GM23338 (cell line): ENCODE results near the gene TNFSF8. TPM values are rescaled to one million over a fixed set of nuclear protein-coding genes. Genes with fewer than 3 reads are reported as not detected.

Experiments
- ATAC-seq: fragments of 200-7000 bp; cut with Tn5 transposase; 3 replicates; pipeline ENCODE4 v1.9.1; 2020
- DNase-seq: peaks from one replicate; pipeline ENCODE4 v3.0.0-alpha.2; 2015; ENCODE audit warnings: low spot score
- H2AFZ ChIP-seq: fragments of 200-600 bp; sonication (generic); 2 replicates; pipeline ENCODE4 v1.8.0; 2016; ENCODE audit warnings: antibody characterized with exemption, mild to moderate bottlenecking, moderate library complexity
- H3F3A ChIP-seq: fragments of 200-600 bp; sonication (generic); replicated peaks from 2 replicates; pipeline ENCODE4 v1.8.0; 2017; ENCODE audit warnings: antibody characterized with exemption, mixed run types, low read depth
- H3K27ac ChIP-seq: fragments of 200-600 bp; sonication (generic); 2 replicates; pipeline ENCODE4 v1.6.1; 2016; ENCODE audit warnings: low read depth
- H3K27me3 ChIP-seq: fragments of 200-600 bp; sonication (generic); 2 replicates; pipeline ENCODE4 v1.8.0; 2016; ENCODE audit warnings: mild to moderate bottlenecking, mixed run types, moderate library complexity; ENCODE audit not compliant: insufficient read depth
- H3K36me3 ChIP-seq: fragments of 200-600 bp; sonication (generic); 2 replicates; pipeline ENCODE4 v1.8.0; 2016; ENCODE audit warnings: mild to moderate bottlenecking; ENCODE audit not compliant: insufficient read depth
- H3K4me1 ChIP-seq: fragments of 200-600 bp; sonication (generic); 2 replicates; pipeline ENCODE4 v1.8.0; 2016; ENCODE audit warnings: mild to moderate bottlenecking, moderate library complexity; ENCODE audit not compliant: insufficient read depth
- H3K4me2 ChIP-seq: fragments of 200-600 bp; sonication (generic); 2 replicates; pipeline ENCODE4 v1.7.1; 2017; ENCODE audit warnings: mixed run types
- H3K4me3 ChIP-seq: fragments of 200-600 bp; sonication (generic); 2 replicates; pipeline ENCODE4 v1.6.1; 2016; ENCODE audit warnings: mixed run types
- H3K79me2 ChIP-seq: fragments of 200-600 bp; sonication (generic); replicated peaks from 2 replicates; pipeline ENCODE4 v1.8.0; 2017; ENCODE audit warnings: mild to moderate bottlenecking; ENCODE audit not compliant: insufficient read depth
- H3K9me2 ChIP-seq: fragments of 200-600 bp; sonication (generic); 2 replicates; pipeline ENCODE4 v1.8.0; 2017; ENCODE audit not compliant: insufficient read depth
- H4K20me1 ChIP-seq: fragments of 200-600 bp; sonication (generic); replicated peaks from 2 replicates; pipeline ENCODE4 v1.8.0; 2017; ENCODE audit warnings: mild to moderate bottlenecking; ENCODE audit not compliant: insufficient read depth
- H3K27ac Mint-ChIP-seq: 2 replicates; pipeline ENCODE4 v1.8.0; 2020; ENCODE audit warnings: inconsistent platforms, mild to moderate bottlenecking, moderate library complexity, mixed read lengths
- H3K27me3 Mint-ChIP-seq: 3 replicates; pipeline ENCODE4 v1.8.0; 2022; ENCODE audit warnings: low read depth, mild to moderate bottlenecking, moderate library complexity, mixed read lengths, inconsistent platforms; ENCODE audit not compliant: insufficient read depth, poor library complexity
- H3K36me3 Mint-ChIP-seq: 3 replicates; pipeline ENCODE4 v1.8.0; 2021; ENCODE audit warnings: low read depth, mild to moderate bottlenecking, inconsistent platforms, moderate library complexity, mixed read lengths
- H3K4me1 Mint-ChIP-seq: 3 replicates; pipeline ENCODE4 v1.8.0; 2020; ENCODE audit warnings: mild to moderate bottlenecking, inconsistent platforms, mixed read lengths
- H3K4me3 Mint-ChIP-seq: 3 replicates; pipeline ENCODE4 v1.8.0; 2021; ENCODE audit warnings: moderate library complexity, mild to moderate bottlenecking, inconsistent platforms, mixed read lengths
- H3K9me3 Mint-ChIP-seq: 3 replicates; pipeline ENCODE4 v1.8.0; 2020; ENCODE audit warnings: moderate library complexity, mild to moderate bottlenecking, inconsistent platforms, mixed read lengths
- JUNB ChIP-seq: IDR thresholded peaks from one replicate; pipeline ENCODE4 v1.6.1; 2016; ENCODE audit warnings: antibody characterized with exemption; ENCODE audit not compliant: unreplicated experiment
- NANOG ChIP-seq: IDR thresholded peaks from 2 replicates; pipeline ENCODE4 v1.6.1; 2016; ENCODE audit warnings: antibody characterized with exemption, borderline replicate concordance
- ZNF114 ChIP-seq: fragments of 250-450 bp; sonication (Bioruptor Pico); IDR thresholded peaks from 2 replicates; pipeline ENCODE4 v1.5.0; 2020; ENCODE audit warnings: mild to moderate bottlenecking, moderate library complexity
- ZNF331 ChIP-seq: fragments of 250-450 bp; sonication (Bioruptor Pico); IDR thresholded peaks from 2 replicates; pipeline ENCODE4 v1.5.0; 2020; ENCODE audit warnings: low read depth, mild to moderate bottlenecking, moderate library complexity
- polyA plus RNA-seq: library from polyadenylated mRNA; unstranded; fragments of >200 nt; fragmentation: Nextera tagmentation; extraction: Ambion mirVana; gene quantifications from 2 replicates; pipeline ENCODE4 v1.2.1, GENCODE V29; 2016
- total RNA-seq: library from RNA; depleted of rRNA; stranded (reverse); fragments of >200 nt; shearing (Covaris generic); gene quantifications from 2 replicates; pipeline ENCODE4 v1.2.3, GENCODE V29; 2014
- TF ChIP-seq, protein P1 (sequence below): IDR thresholded peaks from one replicate; pipeline ENCODE4 v1.6.1; 2018; ENCODE audit warnings: antibody characterized with exemption; ENCODE audit not compliant: unreplicated experiment
- TF ChIP-seq, protein P2 (sequence below): fragments of 250-450 bp; sonication (Bioruptor Pico); IDR thresholded peaks from 2 replicates; pipeline ENCODE4 v1.5.0; 2020; ENCODE audit warnings: mild to moderate bottlenecking, moderate library complexity

Gene TNFSF8
- total and polyA plus RNA-seq, 2 experiments from 2014 or later = not detected

DNA sequence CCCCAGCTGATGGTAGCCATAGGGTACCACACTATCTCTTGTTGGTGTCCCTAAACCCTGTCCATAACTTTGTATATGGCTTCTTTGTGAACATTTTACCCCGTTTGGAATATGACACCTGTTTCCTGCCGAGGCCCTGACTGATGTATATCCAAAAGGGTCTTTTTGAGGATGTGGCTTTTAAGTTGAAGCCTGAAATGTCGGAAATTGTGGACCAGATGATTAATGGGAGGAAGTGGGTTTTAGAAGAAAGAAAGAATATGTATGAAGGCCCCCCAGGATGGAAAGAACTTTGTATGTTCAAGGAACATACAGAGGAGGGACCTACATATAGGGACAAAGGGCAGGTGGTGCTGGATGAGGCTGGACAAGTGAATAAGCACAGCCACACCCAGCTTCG, 16.7 kb upstream of the TNFSF8 start:
- Mint-ChIP-seq H3K4me3 (no peak overlapping the region), H3K36me3 (no peaks in the 10 kb centered on the region), H3K9me3 (no peaks in the 10 kb centered on the region), H3K4me1 (no peaks in the 10 kb centered on the region), H3K27me3 (no peaks in the 10 kb centered on the region), H3K27ac (no peak overlapping the region)
- Histone ChIP-seq H3K79me2 (no peaks in the 10 kb centered on the region), H3K9me2 (no peaks in the 10 kb centered on the region), H3K4me2 (no peak overlapping the region), H2AFZ (no peak overlapping the region), H3K27ac (no peak overlapping the region), H3F3A (no peaks in the 10 kb centered on the region), H4K20me1 (no peaks in the 10 kb centered on the region), H3K4me3 (no peak overlapping the region), H3K36me3 (no peaks in the 10 kb centered on the region), H3K27me3 (peaks cover 16% of the 10 kb centered on the region; the same call in 1 of the 2 replicates), H3K4me1 (no peaks in the 10 kb centered on the region)
- no peak for DNase-seq
- no peak for TF ChIP-seq NANOG
- no peak for TF ChIP-seq ZNF331 (CRISPR knock-in tag)
- TF ChIP-seq JUNB = no peak
- no peak for TF ChIP-seq ZNF114 (CRISPR knock-in tag)
- TF ChIP-seq, protein P1, sequence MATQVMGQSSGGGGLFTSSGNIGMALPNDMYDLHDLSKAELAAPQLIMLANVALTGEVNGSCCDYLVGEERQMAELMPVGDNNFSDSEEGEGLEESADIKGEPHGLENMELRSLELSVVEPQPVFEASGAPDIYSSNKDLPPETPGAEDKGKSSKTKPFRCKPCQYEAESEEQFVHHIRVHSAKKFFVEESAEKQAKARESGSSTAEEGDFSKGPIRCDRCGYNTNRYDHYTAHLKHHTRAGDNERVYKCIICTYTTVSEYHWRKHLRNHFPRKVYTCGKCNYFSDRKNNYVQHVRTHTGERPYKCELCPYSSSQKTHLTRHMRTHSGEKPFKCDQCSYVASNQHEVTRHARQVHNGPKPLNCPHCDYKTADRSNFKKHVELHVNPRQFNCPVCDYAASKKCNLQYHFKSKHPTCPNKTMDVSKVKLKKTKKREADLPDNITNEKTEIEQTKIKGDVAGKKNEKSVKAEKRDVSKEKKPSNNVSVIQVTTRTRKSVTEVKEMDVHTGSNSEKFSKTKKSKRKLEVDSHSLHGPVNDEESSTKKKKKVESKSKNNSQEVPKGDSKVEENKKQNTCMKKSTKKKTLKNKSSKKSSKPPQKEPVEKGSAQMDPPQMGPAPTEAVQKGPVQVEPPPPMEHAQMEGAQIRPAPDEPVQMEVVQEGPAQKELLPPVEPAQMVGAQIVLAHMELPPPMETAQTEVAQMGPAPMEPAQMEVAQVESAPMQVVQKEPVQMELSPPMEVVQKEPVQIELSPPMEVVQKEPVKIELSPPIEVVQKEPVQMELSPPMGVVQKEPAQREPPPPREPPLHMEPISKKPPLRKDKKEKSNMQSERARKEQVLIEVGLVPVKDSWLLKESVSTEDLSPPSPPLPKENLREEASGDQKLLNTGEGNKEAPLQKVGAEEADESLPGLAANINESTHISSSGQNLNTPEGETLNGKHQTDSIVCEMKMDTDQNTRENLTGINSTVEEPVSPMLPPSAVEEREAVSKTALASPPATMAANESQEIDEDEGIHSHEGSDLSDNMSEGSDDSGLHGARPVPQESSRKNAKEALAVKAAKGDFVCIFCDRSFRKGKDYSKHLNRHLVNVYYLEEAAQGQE = no peak
- TF ChIP-seq, protein P2, sequence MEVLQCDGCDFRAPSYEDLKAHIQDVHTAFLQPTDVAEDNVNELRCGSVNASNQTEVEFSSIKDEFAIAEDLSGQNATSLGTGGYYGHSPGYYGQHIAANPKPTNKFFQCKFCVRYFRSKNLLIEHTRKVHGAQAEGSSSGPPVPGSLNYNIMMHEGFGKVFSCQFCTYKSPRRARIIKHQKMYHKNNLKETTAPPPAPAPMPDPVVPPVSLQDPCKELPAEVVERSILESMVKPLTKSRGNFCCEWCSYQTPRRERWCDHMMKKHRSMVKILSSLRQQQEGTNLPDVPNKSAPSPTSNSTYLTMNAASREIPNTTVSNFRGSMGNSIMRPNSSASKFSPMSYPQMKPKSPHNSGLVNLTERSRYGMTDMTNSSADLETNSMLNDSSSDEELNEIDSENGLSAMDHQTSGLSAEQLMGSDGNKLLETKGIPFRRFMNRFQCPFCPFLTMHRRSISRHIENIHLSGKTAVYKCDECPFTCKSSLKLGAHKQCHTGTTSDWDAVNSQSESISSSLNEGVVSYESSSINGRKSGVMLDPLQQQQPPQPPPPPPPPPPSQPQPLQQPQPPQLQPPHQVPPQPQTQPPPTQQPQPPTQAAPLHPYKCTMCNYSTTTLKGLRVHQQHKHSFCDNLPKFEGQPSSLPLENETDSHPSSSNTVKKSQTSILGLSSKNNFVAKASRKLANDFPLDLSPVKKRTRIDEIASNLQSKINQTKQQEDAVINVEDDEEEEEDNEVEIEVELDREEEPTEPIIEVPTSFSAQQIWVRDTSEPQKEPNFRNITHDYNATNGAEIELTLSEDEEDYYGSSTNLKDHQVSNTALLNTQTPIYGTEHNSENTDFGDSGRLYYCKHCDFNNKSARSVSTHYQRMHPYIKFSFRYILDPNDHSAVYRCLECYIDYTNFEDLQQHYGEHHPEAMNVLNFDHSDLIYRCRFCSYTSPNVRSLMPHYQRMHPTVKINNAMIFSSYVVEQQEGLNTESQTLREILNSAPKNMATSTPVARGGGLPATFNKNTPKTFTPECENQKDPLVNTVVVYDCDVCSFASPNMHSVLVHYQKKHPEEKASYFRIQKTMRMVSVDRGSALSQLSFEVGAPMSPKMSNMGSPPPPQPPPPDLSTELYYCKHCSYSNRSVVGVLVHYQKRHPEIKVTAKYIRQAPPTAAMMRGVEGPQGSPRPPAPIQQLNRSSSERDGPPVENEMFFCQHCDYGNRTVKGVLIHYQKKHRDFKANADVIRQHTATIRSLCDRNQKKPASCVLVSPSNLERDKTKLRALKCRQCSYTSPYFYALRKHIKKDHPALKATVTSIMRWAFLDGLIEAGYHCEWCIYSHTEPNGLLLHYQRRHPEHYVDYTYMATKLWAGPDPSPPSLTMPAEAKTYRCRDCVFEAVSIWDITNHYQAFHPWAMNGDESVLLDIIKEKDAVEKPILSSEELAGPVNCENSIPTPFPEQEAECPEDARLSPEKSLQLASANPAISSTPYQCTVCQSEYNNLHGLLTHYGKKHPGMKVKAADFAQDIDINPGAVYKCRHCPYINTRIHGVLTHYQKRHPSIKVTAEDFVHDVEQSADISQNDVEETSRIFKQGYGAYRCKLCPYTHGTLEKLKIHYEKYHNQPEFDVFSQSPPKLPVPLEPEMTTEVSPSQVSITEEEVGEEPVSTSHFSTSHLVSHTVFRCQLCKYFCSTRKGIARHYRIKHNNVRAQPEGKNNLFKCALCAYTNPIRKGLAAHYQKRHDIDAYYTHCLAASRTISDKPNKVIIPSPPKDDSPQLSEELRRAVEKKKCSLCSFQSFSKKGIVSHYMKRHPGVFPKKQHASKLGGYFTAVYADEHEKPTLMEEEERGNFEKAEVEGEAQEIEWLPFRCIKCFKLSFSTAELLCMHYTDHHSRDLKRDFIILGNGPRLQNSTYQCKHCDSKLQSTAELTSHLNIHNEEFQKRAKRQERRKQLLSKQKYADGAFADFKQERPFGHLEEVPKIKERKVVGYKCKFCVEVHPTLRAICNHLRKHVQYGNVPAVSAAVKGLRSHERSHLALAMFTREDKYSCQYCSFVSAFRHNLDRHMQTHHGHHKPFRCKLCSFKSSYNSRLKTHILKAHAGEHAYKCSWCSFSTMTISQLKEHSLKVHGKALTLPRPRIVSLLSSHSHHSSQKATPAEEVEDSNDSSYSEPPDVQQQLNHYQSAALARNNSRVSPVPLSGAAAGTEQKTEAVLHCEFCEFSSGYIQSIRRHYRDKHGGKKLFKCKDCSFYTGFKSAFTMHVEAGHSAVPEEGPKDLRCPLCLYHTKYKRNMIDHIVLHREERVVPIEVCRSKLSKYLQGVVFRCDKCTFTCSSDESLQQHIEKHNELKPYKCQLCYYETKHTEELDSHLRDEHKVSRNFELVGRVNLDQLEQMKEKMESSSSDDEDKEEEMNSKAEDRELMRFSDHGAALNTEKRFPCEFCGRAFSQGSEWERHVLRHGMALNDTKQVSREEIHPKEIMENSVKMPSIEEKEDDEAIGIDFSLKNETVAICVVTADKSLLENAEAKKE = no peak
- ATAC-seq = no peak
